ENCODE results near the gene BARHL1. TPM values are rescaled to one million over a fixed set of nuclear protein-coding genes. Genes with fewer than 3 reads are reported as not detected.

Gene BARHL1
- polyA plus RNA-seq, 1 donor (not counting 4 experiments of a cell fraction or from before 2014, with no cell fraction given), result not detected

DNA sequence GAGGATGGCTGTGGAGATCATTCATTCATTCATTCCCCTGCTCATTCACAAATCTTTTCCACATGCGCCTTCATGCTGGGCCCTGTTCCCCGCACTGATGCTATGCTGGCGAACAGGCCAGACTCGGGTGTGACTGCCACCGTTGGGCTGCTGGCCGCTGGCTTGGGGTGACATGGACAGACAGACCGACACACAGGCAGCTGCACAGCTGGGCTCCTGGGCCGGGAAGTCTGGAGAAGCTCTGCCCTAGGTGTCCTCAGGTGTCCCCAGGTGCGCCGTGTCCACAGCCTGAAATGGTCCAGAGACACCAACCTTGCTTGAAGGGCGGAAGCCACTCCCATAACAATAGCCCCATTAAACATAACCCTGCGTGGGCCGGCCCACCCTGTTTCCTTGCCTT lies 35.0 kb upstream of the BARHL1 start:
- Histone ChIP-seq H3K27me3 (ENCODE audit: control insufficient read depth, extremely low read depth, insufficient read depth, low read length) (peaks cover 20% of the 10 kb centered on the region), H2AFZ (ENCODE audit: control insufficient read depth, low read length) (no peak overlapping the region), H3K4me2 (ENCODE audit: control insufficient read depth, extremely low read depth, insufficient read depth, low read depth, low read length) (no peak overlapping the region), H3K36me3 (ENCODE audit: control insufficient read depth in 2 of 2, extremely low read depth in 1 of 2, insufficient read depth in 2 of 2, low read length in 2 of 2) (no peaks in the 10 kb centered on the region), H3K9me3 (ENCODE audit: control insufficient read depth, low read depth, low read length) (no peaks in the 10 kb centered on the region), H3K9ac (ENCODE audit: control insufficient read depth, extremely low read depth, insufficient read depth, low read length) (no peak overlapping the region), H4K20me1 (ENCODE audit: control insufficient read depth, extremely low read depth, insufficient read depth, low read length) (no peaks in the 10 kb centered on the region), H3K27ac (ENCODE audit: control insufficient read depth, insufficient read depth, low read length) (no peak overlapping the region), H3K79me2 (ENCODE audit: control insufficient read depth, insufficient read depth, low read length) (no peaks in the 10 kb centered on the region), H3K4me3 (ENCODE audit: control insufficient read depth in 2 of 3, extremely low read depth in 1 of 3, insufficient read depth in 2 of 3, low read depth in 1 of 3, low read length in 3 of 3) (no peak overlapping the region), H3K9me1 (ENCODE audit: control insufficient read depth, extremely low read depth, insufficient read depth, low read length) (no peaks in the 10 kb centered on the region), H3K4me1 (ENCODE audit: control insufficient read depth, extremely low read depth, insufficient read depth, low read length) (no peaks in the 10 kb centered on the region)
- no peak for DNase-seq (ENCODE audit: low read depth, low spot score)
- dilution Hi-C loops (cut with MboI; ENCODE audit: extremely low pct_ligation_motif_present, low sequenced_read_pairs), result no loop called here
- FAIRE-seq, result no peak
- TF ChIP-seq, protein P1, sequence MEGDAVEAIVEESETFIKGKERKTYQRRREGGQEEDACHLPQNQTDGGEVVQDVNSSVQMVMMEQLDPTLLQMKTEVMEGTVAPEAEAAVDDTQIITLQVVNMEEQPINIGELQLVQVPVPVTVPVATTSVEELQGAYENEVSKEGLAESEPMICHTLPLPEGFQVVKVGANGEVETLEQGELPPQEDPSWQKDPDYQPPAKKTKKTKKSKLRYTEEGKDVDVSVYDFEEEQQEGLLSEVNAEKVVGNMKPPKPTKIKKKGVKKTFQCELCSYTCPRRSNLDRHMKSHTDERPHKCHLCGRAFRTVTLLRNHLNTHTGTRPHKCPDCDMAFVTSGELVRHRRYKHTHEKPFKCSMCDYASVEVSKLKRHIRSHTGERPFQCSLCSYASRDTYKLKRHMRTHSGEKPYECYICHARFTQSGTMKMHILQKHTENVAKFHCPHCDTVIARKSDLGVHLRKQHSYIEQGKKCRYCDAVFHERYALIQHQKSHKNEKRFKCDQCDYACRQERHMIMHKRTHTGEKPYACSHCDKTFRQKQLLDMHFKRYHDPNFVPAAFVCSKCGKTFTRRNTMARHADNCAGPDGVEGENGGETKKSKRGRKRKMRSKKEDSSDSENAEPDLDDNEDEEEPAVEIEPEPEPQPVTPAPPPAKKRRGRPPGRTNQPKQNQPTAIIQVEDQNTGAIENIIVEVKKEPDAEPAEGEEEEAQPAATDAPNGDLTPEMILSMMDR (optimal IDR thresholded peaks at IDR 0.05 in 1 of 3, IDR thresholded peaks at IDR 0.05 in 1 of 3, conservative IDR thresholded peaks at IDR 0.05 in 1 of 3; ENCODE audit: extremely low read depth in 1 of 3, insufficient read depth in 2 of 3, low read length in 3 of 3), result no peak
- no peak for TF ChIP-seq EZH2 (IDR thresholded peaks at IDR 0.05; ENCODE audit: low read length)

DNA sequence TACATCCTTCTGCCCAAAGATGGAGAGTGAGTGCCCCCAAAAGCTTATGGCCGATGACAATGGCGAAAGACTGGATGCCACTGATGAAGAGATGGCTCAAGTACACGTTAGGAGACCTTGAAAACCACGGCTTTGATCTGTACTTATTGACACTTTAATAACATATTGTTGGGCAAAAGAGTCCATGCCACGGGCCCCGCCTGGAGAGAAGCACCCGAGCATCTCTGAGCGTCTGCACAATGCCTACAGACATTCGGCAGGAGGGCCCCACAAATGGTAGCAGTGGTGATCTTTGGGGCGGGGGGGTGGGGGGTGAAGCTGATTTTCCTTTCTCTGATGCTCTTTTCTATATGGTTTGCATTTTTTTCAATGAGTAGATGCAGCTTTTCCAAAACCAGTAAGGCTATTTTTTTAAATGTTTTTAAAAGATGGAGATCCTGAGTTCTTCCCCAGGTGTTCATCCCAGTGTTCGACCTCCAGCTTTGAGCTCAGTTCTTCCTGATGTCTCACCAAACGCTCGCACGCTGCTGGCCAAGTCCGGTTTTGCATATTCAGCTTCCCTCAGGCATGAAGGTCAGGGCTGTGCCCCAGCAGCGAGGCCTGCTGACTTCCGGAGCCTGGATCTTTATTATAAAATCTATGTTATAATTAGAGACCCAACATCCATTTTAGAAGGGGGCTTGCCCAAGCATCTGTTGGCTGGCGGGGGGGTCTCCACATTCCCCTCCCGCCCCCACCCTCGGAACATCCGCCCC lies 34.3 kb upstream of the BARHL1 start:
- peaks cover 20% of the 10 kb centered on the region for H3K27me3 ChIP-seq (ENCODE audit: control insufficient read depth, extremely low read depth, insufficient read depth, low read length)
- dilution Hi-C loops (cut with MboI; ENCODE audit: extremely low pct_ligation_motif_present, low sequenced_read_pairs), result no loop called here

More for the DNA sequence above, 34.3 kb upstream of the BARHL1 start:
- Histone ChIP-seq H2AFZ (ENCODE audit: control insufficient read depth, low read length) (no peak overlapping the region), H3K79me2 (ENCODE audit: control insufficient read depth, insufficient read depth, low read length) (no peaks in the 10 kb centered on the region), H3K4me2 (ENCODE audit: control insufficient read depth, extremely low read depth, insufficient read depth, low read depth, low read length) (no peak overlapping the region), H3K9me1 (ENCODE audit: control insufficient read depth, extremely low read depth, insufficient read depth, low read length) (no peaks in the 10 kb centered on the region), H3K36me3 (ENCODE audit: control insufficient read depth in 2 of 2, extremely low read depth in 1 of 2, insufficient read depth in 2 of 2, low read length in 2 of 2) (no peaks in the 10 kb centered on the region), H3K4me3 (ENCODE audit: control insufficient read depth in 2 of 3, extremely low read depth in 1 of 3, insufficient read depth in 2 of 3, low read depth in 1 of 3, low read length in 3 of 3) (no peak overlapping the region), H3K9me3 (ENCODE audit: control insufficient read depth, low read depth, low read length) (no peaks in the 10 kb centered on the region), H3K4me1 (ENCODE audit: control insufficient read depth, extremely low read depth, insufficient read depth, low read length) (no peaks in the 10 kb centered on the region), H4K20me1 (ENCODE audit: control insufficient read depth, extremely low read depth, insufficient read depth, low read length) (no peaks in the 10 kb centered on the region), H3K27ac (ENCODE audit: control insufficient read depth, insufficient read depth, low read length) (no peak overlapping the region), H3K9ac (ENCODE audit: control insufficient read depth, extremely low read depth, insufficient read depth, low read length) (no peak overlapping the region)
- TF ChIP-seq, protein P1 (optimal IDR thresholded peaks at IDR 0.05 in 1 of 3, IDR thresholded peaks at IDR 0.05 in 1 of 3, conservative IDR thresholded peaks at IDR 0.05 in 1 of 3; ENCODE audit: extremely low read depth in 1 of 3, insufficient read depth in 2 of 3, low read length in 3 of 3), result no peak
- TF ChIP-seq EZH2 (IDR thresholded peaks at IDR 0.05; ENCODE audit: low read length), result no peak
- DNase-seq (ENCODE audit: low read depth, low spot score) (no peak), FAIRE-seq (no peak)
